Prostate gland (tissue), 2 donors: ENCODE measurements around the gene SRXN1.

ENCODE experiments used
- POLR2A ChIP-seq: fragments of 450-650 bp; IDR thresholded peaks from one replicate; pipeline ENCODE4 v1.6.1; 2016; ENCODE audit warnings: antibody characterized with exemption, mild to moderate bottlenecking
- TF ChIP-seq, protein P1 (sequence below), 4 experiments: fragments of 200-600 bp in 2 of 4; fragments of 450-650 bp in 2 of 4; sonication (generic) in 2 of 4; IDR thresholded peaks; 1 replicate in 3 of 4; 2 replicates in 1 of 4; pipeline ENCODE4 v1.5.1; 2016 to 2019; ENCODE audit warnings: antibody characterized with exemption in 4 of 4, mild to moderate bottlenecking in 2 of 4, moderate library complexity in 2 of 4

DNA sequence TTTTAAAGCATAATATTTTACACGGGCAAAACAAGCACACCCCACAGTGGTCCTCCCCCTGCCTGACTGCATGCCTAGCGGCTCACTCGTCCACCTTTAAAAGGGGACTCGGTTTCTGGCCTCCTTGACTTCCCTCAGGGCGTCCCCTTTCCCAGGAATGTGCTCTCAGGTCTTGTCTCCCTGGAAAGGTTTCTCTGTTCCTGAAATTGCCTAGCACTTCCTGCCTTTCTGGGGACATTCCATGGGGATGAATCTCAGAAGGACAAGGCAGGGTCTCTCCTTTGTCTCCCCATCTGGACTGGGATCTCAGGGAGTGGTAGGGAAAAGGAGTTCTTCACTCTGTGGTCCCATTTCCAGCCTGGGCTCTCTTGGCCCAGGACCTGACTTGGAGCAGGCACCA lies 47.8 kb downstream of the SRXN1 start:
- TF ChIP-seq, protein P1, sequence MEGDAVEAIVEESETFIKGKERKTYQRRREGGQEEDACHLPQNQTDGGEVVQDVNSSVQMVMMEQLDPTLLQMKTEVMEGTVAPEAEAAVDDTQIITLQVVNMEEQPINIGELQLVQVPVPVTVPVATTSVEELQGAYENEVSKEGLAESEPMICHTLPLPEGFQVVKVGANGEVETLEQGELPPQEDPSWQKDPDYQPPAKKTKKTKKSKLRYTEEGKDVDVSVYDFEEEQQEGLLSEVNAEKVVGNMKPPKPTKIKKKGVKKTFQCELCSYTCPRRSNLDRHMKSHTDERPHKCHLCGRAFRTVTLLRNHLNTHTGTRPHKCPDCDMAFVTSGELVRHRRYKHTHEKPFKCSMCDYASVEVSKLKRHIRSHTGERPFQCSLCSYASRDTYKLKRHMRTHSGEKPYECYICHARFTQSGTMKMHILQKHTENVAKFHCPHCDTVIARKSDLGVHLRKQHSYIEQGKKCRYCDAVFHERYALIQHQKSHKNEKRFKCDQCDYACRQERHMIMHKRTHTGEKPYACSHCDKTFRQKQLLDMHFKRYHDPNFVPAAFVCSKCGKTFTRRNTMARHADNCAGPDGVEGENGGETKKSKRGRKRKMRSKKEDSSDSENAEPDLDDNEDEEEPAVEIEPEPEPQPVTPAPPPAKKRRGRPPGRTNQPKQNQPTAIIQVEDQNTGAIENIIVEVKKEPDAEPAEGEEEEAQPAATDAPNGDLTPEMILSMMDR (IDR thresholded peaks at IDR 0.05), result no peak
- TF ChIP-seq POLR2A, result no peak
